SU-DHL-6 (cell line): ENCODE data around the gene KLF13.

ENCODE experiments used
- CTCF ChIP-seq: fragments of 200-600 bp; sonication (generic); IDR thresholded peaks from one replicate; pipeline ENCODE4 v1.5.1; 2017; ENCODE audit warnings: antibody characterized with exemption, mild to moderate bottlenecking, low read length, moderate library complexity; ENCODE audit not compliant: insufficient read depth, poor library complexity, severe bottlenecking
- EZH2phosphoT487 ChIP-seq: fragments of 200-600 bp; sonication (generic), shearing (Covaris generic); conservative IDR thresholded peaks from 2 replicates; pipeline ENCODE4 v1.6.1; 2018; ENCODE audit warnings: mild to moderate bottlenecking, antibody characterized with exemption, low read length, moderate library complexity, mixed read lengths

- no peak for TF ChIP-seq CTCF
- no peak for TF ChIP-seq EZH2phosphoT487
Measured at GRCh38 chr15:31314380-31314779, 12.3 kb upstream of the KLF13 start.
